Endothelial cell of umbilical vein (primary cell): ENCODE results near the gene INPP5A. TPM values are rescaled to one million over a fixed set of nuclear protein-coding genes. Genes with fewer than 3 reads are reported as not detected.

ENCODE experiments used
- BruUV-seq: library from RNA; stranded (reverse); fragments of 400-500 nt; replicated peaks from 2 replicates; lab custom pipeline; 2021; lab: Mats Ljungman, UMichigan
- CTCF ChIA-PET: fragments of 300-600, 350-600 bp; sonication (Branson Sonifier 250); formaldehyde crosslinking; loops from one replicate; lab custom pipeline; 2021; ENCODE audit warnings: antibody characterized with exemption, inconsistent platforms; lab: Charles Lee
- POLR2A ChIA-PET: fragments of 300-600, 350-600 bp; sonication (Branson Sonifier 250); formaldehyde crosslinking; loops from one replicate; lab custom pipeline; 2021; ENCODE audit warnings: antibody characterized with exemption, inconsistent platforms; lab: Charles Lee
- DNase-seq: peaks from one replicate; pipeline ENCODE4 v3.0.0-alpha.2; 2011; ENCODE audit warnings: low read depth, low spot score
- FAIRE-seq: peaks from 2 replicates; lab custom pipeline; 2011; peaks lifted over from hg19 to GRCh38; lab: Jason Lieb, UNC
- H2AFZ ChIP-seq: 2 replicates; pipeline ENCODE4 v1.6.0; 2012; ENCODE audit warnings: low read depth, low read length, control low read depth, inconsistent platforms
- H3K27ac ChIP-seq: 2 replicates; pipeline ENCODE4 v1.5.1; 2011; ENCODE audit warnings: low read depth, mild to moderate bottlenecking, control low read depth, low read length, moderate library complexity; ENCODE audit not compliant: insufficient read depth
- H3K27me3 ChIP-seq, 2 experiments: 2 replicates each; pipeline versions ENCODE4 v1.6.0 to v1.6.1; 2011; ENCODE audit warnings: low read length in 2 of 2, mixed read lengths in 1 of 2; ENCODE audit not compliant: control insufficient read depth in 2 of 2, insufficient read depth in 2 of 2
- H3K36me3 ChIP-seq, 2 experiments: 2 replicates in 1 of 2; 3 replicates in 1 of 2; pipeline ENCODE4 v1.5.1; 2011; ENCODE audit warnings: low read length in 2 of 2, mild to moderate bottlenecking in 1 of 2, moderate library complexity in 1 of 2; ENCODE audit not compliant: control insufficient read depth in 2 of 2, insufficient read depth in 2 of 2; ENCODE audit errors: extremely low read depth in 1 of 2
- H3K4me1 ChIP-seq: 3 replicates; pipeline ENCODE4 v1.5.1; 2011; ENCODE audit warnings: mild to moderate bottlenecking, low read length; ENCODE audit not compliant: control insufficient read depth, insufficient read depth; ENCODE audit errors: extremely low read depth
- H3K4me2 ChIP-seq: 2 replicates; pipeline ENCODE4 v1.6.1; 2011; ENCODE audit warnings: low read length, control low read depth, mixed read lengths; ENCODE audit not compliant: insufficient read depth
- H3K4me3 ChIP-seq, 3 experiments: fragments of 200-600 bp in 1 of 3; sonication (generic), shearing (Covaris generic) in 1 of 3; replicated peaks in 1 of 3; 2 replicates each; pipeline ENCODE4 v1.5.1; 2011 to 2016; ENCODE audit warnings: control low read depth in 3 of 3, low read length in 3 of 3, mild to moderate bottlenecking in 2 of 3, inconsistent platforms in 1 of 3, low read depth in 1 of 3, moderate library complexity in 1 of 3; ENCODE audit not compliant: insufficient read depth in 1 of 3
- H3K79me2 ChIP-seq: 2 replicates; pipeline ENCODE4 v1.6.0; 2012; ENCODE audit warnings: low read length, inconsistent platforms; ENCODE audit not compliant: control insufficient read depth, insufficient read depth
- H3K9ac ChIP-seq: replicated peaks from 2 replicates; pipeline ENCODE3; 2011; ENCODE audit warnings: low read length, control low read depth; ENCODE audit not compliant: insufficient read depth; ENCODE audit errors: extremely low read depth
- H3K9me1 ChIP-seq: replicated peaks from 3 replicates; pipeline ENCODE4 v1.6.0; 2011; ENCODE audit warnings: mild to moderate bottlenecking, low read length; ENCODE audit not compliant: control insufficient read depth, insufficient read depth; ENCODE audit errors: extremely low read depth
- H3K9me3 ChIP-seq: replicated peaks from 2 replicates; pipeline ENCODE4 v1.5.1; 2012; ENCODE audit warnings: low read length, inconsistent platforms; ENCODE audit not compliant: control insufficient read depth, insufficient read depth
- H4K20me1 ChIP-seq: replicated peaks from 2 replicates; pipeline ENCODE3; 2011; ENCODE audit warnings: mild to moderate bottlenecking, low read length; ENCODE audit not compliant: control insufficient read depth, insufficient read depth; ENCODE audit errors: extremely low read depth
- CTCF ChIP-seq, 2 donors: IDR thresholded peaks; 1 replicate in 1 of 2; 2 replicates in 1 of 2; pipeline ENCODE4 v1.5.1; 2011; ENCODE audit warnings: low read length in 2 of 2, mild to moderate bottlenecking in 2 of 2, moderate library complexity in 2 of 2, control low read depth in 1 of 2, inconsistent platforms in 1 of 2, low read depth in 1 of 2; ENCODE audit not compliant: insufficient read depth in 1 of 2; ENCODE audit errors: extremely low read depth in 1 of 2
- EZH2 ChIP-seq: IDR thresholded peaks from 2 replicates; pipeline ENCODE4 v1.6.1; 2012; ENCODE audit warnings: borderline replicate concordance, low read depth, mild to moderate bottlenecking, moderate library complexity, low read length, inconsistent platforms; ENCODE audit not compliant: severe bottlenecking
- FOS ChIP-seq: IDR thresholded peaks from 2 replicates; pipeline ENCODE4 v1.6.1; 2011; ENCODE audit warnings: mild to moderate bottlenecking, low read length, moderate library complexity, borderline replicate concordance; ENCODE audit not compliant: insufficient read depth
- GATA2 ChIP-seq: IDR thresholded peaks from 2 replicates; pipeline ENCODE4 v1.7.0; 2011; ENCODE audit warnings: low read depth, mild to moderate bottlenecking, moderate library complexity, mixed read lengths, low read length; ENCODE audit not compliant: insufficient read length, insufficient read depth
- JUN ChIP-seq: IDR thresholded peaks from 2 replicates; pipeline ENCODE4 v1.6.1; 2011; ENCODE audit warnings: borderline replicate concordance, low read depth; ENCODE audit not compliant: insufficient read length, insufficient read depth
- MAX ChIP-seq: IDR thresholded peaks from 2 replicates; pipeline ENCODE4 v1.6.1; 2011; ENCODE audit not compliant: insufficient read depth, insufficient read length
- MYC ChIP-seq: IDR thresholded peaks from one replicate; pipeline ENCODE4 v1.6.1; 2011; ENCODE audit warnings: mild to moderate bottlenecking, low read depth, low read length
- POLR2A ChIP-seq: IDR thresholded peaks from 2 replicates; pipeline ENCODE4 v1.6.1; 2012; ENCODE audit warnings: low read depth, mild to moderate bottlenecking, control low read depth, low read length
- POLR2AphosphoS5 ChIP-seq: IDR thresholded peaks from 2 replicates; pipeline ENCODE4 v1.6.1; 2012; ENCODE audit warnings: low read depth, mild to moderate bottlenecking, control low read depth, low read length, moderate library complexity; ENCODE audit not compliant: insufficient read depth
- dilution Hi-C: fragments of 300-500 bp; cut with MboI; formaldehyde crosslinking; loops from one replicate; pipeline ENCODE4 v1.15.0; 2019; ENCODE audit warnings: low sequenced_read_pairs; ENCODE audit not compliant: extremely low pct_ligation_motif_present
- intact Hi-C: fragments of 100-400 bp; cut with micrococcal nuclease; formaldehyde crosslinking; loops from one replicate; pipeline ENCODE4 v1.10.0; 2022
- polyA plus RNA-seq, 4 experiments: library from polyadenylated mRNA; depleted of rRNA in 3 of 4; stranded (reverse) in 3 of 4; unstranded in 1 of 4; fragments of >200 nt; gene quantifications; 2 replicates each; pipeline versions ENCODE4 v1.2.1 to v1.2.3, GENCODE V29; 2011 to 2012; ENCODE audit warnings: missing spikeins in 1 of 4
- total RNA-seq: library from RNA; stranded (reverse); gene quantifications from 2 replicates; pipeline ENCODE4 v1.2.3, GENCODE V29; 2021

The INPP5A gene
- total and polyA plus RNA-seq, 2 donors (not counting 3 experiments of a cell fraction or from before 2014, with no cell fraction given), result 22.9 to 33.2 TPM

- Histone ChIP-seq H3K9ac (no peak overlapping the region), H3K27me3 (no peaks in the 10 kb centered on the region), H3K9me1 (no peaks in the 10 kb centered on the region), H4K20me1 (no peaks in the 10 kb centered on the region), H3K4me1 (peaks cover 12% of the 10 kb centered on the region), H3K79me2 (no peaks in the 10 kb centered on the region), H3K27ac (no peak overlapping the region), H3K4me3 (no peak overlapping the region), H2AFZ (no peak overlapping the region), H3K36me3 (no peaks in the 10 kb centered on the region), H3K4me2 (no peak overlapping the region), H3K9me3 (no peaks in the 10 kb centered on the region)
- ChIA-PET CTCF (no interaction called here), POLR2A (no interaction called here)
- FAIRE-seq (no peak), DNase-seq (no peak)
- dilution Hi-C loops (no loop called here), intact Hi-C loops (no loop called here)
- TF ChIP-seq FOS (no peak), MAX (no peak), POLR2A (no peak), JUN (no peak), CTCF (IDR thresholded peaks at IDR 0.05; ENCODE audit: extremely low read depth in 1 of 2, insufficient read depth in 1 of 2, low read depth in 1 of 2, low read length in 2 of 2) (no peak), GATA2 (no peak), POLR2AphosphoS5 (no peak), EZH2 (no peak), MYC (no peak)
- BruUV-seq, result no TSS peak
Observed at GRCh38 chr10:132630156-132630555, 92.6 kb downstream of the INPP5A start.
